Fibroblast of skin of abdomen (primary cell): ENCODE measurements around the gene LOC101059915.

ENCODE experiments used
- DNase-seq: peaks from one replicate; pipeline ENCODE4 v3.0.0-alpha.2; 2013

Gene LOC101059915

DNA sequence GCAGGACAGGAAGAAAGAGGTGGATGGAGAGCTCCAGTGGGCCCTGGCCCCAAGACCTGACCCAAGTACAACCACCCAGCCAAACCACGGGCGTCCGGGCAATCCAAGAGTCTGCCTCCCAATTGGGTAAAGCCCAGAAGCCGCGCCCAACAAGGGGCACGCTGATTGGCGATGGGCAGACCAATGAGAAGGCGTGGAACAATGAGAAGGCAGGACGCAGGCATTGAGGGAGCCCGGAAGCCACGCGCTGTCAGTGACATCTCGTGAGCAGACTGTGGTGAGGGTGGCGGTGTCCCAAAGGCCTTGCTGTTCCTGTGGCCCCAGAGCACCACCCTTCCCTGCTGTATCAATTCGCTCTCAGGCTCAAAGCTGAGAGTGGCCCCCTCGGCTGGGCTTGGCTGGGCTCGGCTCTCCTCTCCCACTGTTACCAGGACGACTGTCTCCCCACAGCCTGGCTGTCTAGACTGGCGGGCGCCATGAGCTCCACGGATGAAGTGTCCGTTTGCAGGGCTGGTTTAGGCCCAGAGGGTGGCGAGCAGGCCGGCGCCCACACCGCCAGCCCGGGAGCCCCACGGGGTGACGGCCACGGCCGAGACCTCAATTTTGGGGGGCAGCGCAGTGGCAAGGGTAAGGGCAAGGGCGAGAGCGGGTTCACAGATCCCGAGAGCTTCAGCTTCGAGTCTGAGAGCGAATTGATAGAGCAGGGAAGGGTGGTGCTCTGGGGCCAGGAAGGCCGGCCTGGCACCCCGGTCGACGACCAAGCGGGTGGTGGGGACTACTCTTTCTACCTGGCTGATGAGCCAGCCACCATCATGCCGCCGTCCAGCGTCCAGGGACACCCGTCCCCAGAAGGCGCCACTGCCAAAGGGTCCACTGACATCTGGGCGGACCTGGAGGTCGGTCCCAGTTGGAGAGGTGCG, at the start of gene LOC101059915:
Gene LOC101059915 (plus strand): TSS at position 219 of the 920 bp plus-strand sequence.
- no peak for DNase-seq

DNA sequence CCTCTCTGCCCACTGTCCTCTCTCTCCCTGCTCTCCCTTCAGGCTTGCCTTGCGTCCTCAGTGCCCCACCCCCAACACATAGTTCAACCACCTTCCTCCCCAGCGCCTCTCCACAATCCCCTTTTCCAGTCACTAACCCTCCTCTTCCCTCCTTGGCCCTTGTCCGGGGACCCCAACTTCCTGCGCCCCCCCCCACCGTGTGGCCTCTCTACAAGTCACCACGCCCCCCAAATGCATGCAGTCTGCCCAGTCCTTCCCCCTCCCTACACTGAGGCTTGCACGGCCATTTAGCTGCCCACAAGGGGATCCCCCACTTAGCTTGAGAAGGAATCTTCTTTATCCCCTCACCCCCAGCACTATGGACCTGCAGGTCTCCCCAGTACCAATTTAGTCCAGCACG, 49.6 kb upstream of the LOC101059915 start:
- DNase-seq, result no peak

DNA sequence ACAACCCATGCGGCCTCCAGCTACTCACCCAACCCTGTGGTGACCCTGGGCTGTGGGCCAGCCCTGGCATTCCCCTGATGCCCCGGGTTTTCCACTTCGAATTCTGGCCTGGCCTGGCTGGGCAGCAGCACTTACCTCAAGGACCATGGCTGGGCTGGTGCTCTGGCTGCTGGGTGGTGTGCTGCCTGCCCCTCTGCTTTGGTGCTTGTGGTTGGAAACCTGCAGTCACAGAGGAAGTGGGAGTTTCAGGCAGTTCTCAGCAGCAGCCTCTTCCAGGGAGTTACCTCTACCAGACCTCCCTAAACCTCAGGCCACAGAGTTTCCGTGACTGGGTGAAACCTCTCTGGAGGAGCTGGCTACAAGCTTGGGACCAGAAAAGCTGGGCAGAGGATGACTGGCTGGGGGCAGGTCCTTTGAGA, 49.0 kb upstream of the LOC101059915 start, which contains the start of gene CXCR3:
Gene CXCR3 (minus strand): TSS at position 209 of the 419 bp plus-strand sequence. CDS start 62 bp downstream, at position 147.
- no peak for DNase-seq

DNA sequence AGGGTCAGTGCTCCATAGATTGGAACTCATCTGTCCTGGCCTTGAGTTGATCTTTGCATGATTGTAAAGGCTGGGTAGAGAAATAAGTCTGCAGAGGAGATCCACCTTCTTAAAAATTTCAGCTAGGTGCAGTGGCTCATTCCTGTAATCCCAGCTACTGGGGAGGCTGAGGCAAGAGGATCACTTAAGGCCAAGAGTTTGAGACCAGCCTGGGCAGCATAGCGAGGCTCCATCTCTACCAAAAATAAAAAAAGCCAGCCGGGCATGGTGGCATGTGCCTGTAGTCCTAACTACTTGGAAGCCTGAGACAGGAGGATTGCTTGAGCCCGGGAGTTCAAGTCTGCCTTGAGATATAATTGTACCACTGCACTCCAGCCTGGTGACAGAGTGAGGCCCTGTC, 48.6 kb upstream of the LOC101059915 start:
- no peak for DNase-seq

DNA sequence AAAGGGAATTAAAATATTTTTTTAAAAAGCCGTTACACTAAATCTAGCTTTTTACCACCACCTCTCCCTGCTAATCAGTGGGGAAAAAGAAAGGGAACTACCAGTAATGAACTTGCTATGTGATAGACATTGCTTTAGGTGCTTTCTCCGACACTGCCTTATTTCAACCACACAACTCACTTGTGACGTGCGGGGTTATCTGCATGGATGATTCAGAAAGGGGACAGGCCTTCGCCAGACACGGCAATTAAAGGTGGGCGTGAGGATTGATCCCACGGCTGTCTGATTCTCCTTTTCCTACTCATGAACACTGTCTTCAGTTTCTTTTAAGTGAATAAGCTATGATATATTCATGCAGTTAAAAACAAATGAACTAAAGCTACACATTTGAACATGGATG, 48.2 kb upstream of the LOC101059915 start:
- DNase-seq, result no peak

DNA sequence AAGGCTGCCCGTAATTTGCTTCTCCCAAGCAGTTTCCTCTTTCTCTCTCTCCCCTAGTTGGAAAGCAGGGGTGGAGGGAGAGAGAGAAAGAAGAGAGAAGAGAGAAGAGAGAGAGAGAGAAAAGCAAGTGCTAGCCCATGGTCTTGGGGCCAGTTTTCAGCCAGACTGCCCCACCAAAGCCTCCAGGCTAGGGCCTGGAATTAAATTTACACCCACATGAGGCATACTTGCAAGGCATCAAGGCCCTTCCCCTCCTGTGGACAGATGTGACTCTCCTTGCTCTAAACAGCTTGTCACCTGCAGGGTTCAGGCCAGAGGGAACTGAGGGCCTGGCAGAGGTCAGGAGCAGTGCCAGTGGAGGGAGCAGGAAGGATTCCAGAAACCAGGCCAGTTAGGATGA, 47.4 kb upstream of the LOC101059915 start:
- DNase-seq, result no peak

DNA sequence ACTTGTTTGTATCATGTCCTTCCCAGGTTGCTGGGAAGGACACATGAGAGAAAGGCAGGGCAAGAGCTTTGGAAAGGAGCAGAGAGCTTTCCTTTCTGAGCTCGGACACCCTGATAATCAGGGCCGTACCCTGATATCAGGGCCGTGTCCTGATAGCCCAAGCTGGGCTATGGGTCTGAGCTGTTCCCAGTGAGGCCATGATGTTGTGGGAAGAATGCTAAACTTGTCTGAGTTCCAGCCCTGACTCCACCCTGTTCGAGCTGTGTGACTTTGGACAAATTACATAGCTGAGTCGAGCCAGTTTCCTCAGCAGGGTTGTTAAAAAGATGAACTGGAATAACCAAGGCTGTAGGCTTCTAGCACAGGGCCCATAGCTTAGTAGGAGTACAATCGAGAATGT, 45.7 kb upstream of the LOC101059915 start:
- DNase-seq, result no peak

DNA sequence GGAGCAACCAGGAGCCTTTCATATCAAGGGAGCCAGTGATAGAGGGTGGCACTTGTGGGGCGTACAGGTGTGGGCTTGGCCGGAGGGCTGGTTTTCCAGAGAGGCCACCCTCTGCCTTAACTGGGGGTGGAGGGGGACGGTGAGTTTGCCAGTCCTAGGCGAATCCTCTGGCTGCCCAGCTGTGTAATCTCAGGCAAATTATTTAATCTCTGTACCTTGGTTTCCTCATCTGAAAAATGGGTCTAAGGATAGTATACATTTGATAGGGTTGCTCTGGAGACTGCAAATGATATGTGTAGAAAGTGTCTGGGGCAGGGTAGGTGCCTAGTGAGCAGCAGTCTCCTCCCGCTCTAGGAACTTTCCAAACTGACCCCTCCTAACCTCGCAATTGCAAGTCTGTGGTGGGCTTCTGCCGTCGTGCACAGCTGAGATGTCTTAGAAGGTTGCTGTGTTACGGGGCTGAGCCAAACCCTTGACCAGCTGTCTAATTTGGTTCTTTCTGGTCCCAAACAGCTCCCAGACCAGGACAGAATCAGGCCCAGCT, 45.2 kb upstream of the LOC101059915 start:
- DNase-seq, result no peak

DNA sequence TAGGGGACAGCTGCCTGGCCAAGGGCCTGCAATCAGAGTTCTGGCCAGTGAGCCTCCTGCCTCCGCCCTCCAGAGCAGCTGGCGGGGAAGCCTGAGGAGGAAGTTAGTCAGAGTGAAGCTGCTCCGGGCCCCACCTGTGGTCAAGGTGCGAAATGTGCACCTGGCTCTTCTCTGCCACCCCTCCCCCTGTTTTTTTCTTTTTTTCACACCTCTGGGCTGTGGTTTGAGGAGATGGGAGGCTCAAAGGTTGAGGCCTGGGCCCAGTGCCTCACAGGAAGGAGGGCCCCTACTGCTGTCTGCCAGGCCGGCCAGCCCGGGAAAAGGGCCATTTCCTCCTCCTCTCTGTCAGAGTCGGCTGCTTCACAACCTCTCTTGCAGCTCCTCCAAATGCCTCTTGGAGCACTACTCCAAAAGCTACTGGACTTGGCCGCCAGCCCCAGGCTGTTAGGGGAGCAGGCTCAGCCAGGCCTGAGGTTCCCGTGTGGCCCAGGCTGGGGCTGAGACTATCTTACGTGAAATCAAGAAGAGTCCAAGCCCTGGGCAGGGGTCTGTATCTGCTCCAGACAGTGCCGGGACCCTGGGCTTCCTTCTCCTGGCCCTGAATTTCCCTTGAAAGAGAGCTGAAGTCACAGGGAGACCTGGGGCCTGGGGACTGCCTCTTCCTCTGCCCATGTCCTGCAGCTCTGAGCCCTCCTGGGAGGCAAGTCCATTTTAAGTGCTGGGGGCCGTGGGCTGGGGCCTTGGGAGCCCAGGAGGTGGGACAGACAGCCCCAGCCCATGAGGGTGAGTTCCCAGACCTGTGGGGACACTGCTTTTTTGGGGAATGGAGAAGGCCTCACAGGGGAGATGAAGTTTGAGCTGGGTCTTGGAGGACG, 44.5 kb upstream of the LOC101059915 start:
- DNase-seq, result peak; percentile 70

DNA sequence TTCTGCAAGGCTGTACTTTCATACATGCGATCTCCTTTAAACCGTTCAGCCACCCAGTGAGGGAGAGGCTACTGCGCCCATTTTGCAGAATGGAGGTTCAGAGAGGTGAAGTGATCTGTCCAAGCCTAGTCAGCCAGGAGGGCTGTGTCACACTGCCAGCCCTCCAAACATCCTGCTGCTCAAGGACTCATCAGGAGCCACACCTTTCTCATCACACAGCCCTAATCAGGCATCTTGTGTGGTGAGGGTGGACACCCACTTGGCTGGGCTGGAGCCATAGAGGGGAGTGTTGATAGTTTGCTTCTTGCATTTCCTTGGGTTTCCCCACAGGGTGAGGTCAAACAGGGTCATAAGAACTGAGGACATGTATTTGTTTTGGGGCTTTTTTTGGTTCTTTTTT, 43.6 kb upstream of the LOC101059915 start:
- DNase-seq, result no peak

DNA sequence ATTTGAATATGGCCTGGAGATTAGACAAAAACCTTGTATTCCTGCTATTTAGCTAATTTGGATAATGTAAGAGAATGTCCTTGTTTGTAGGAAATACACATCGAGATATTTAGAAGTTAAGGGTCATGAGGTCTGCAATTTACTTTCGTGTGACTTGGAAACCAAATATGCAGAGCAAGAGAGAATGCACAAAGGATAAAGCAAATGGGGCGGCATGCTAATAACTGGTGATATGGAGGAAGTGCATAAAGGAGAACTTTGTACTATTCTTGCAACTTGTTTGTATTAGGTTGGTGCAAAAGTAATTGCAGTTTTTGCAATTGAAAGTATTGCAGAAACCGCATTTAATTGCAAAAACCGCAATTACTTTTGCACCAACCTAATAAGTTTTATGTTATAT, 41.9 kb upstream of the LOC101059915 start:
- no peak for DNase-seq

DNA sequence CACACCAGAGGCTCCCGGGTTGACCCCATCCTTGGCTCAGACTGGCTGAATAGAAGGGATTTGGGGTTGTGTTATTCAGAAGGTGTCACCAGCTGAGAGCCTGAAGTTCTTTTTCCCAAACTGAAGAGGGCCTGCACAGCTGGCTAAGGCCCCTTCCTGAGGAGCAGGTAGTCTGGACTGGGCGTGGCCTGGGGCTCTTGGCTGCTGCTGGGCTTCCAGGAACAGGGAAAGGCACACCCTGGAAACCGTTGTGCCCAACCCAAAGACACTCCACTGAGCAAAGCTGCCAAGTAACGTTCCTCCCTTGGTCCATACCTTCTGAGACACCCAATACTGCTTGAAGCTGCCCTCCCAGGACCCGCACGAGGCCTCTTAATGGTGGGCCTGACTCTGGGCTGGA, 40.8 kb upstream of the LOC101059915 start:
- no peak for DNase-seq

DNA sequence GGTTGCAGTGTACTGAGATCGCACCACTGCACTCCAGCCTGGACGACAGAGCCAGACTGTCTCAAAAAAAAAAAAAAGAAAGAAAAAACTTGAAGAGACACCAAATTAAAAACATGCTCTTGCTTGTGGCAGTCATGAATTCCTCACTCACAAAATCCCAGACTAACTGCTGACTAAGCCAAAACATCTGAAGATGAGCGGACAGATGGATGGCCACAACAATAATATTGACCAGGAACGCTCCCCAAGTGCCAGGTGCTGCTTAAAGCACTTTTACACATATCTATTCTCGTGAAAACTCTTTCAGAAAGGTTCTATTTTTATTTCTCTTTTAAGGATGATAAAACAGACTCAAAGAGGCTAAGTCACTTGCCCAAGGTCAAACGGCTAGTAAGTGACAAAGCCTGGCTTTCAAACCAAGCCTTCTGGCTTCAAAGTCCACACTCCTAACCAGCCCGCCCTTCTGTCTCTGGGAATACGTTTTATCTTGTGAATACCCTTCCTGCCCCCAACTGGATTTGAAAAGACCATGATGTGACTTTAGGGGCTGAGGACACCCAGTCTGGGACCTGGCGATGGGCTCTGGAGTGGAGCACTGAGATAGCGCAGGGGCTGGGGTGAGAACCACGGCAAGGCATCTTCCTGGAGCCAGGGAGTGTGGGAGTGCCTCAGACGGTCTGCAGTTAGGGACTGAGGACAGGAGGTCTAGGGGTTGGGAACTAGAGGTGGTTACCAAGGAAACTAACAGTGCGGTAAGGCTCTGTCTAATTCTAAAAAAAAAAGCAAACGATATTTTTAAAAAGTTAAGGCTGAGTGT, 39.5 kb upstream of the LOC101059915 start:
- DNase-seq, result peak; percentile 28

DNA sequence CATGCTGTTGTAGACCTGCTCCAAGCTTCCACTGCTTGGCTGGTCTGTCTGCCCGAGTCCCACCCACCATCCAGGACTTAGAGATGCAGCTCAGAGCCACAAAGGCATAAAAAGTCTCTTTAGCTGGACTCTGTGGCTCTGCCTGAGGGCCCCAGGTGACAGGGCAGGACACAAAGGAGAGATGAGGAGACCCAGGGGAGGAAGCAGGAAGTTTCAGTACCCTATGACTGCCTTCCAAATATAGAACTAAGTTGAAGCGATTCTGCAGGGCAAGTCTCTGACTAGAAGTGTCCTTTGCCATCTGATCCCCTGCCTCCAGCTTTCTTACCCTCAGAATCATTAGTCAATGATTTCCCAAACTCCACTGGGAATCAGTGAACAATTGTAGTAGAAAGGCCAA, 37.9 kb upstream of the LOC101059915 start:
- DNase-seq, result no peak

DNA sequence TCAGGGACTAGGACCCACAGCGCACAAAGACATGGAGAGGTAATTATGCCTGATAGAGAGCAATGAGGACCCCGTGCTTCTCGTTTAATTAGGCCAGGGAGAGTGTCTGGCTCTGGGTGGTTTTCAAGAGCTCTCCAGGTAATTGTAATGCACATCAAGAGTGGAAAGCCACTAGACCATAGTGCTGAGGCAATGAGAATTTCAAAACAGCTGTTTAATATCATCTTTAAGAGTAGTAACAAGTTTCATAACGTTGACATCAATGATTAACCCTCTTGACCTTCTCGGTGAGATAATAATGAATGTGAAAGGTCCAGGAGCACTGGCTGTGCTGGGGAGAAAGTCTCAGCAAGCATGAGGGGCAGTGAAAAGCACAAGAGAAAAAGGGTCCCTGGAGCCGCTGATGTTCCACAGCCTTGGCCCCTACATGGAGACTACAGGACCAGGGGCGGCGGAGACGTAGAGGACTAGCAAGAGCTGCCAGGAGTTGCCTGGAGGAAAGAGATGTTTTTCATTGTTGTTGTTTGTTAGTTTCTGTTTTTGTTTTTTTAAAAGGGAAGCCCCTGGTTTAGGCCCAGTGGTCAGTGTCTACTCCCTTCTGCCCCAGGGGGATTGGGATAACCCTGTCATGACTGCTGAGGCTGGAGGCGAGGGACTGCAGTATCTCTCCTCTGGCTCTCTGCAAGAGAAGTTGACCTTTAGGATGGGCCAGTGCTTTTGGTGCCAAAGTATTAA, 34.3 kb upstream of the LOC101059915 start:
- DNase-seq, result no peak

DNA sequence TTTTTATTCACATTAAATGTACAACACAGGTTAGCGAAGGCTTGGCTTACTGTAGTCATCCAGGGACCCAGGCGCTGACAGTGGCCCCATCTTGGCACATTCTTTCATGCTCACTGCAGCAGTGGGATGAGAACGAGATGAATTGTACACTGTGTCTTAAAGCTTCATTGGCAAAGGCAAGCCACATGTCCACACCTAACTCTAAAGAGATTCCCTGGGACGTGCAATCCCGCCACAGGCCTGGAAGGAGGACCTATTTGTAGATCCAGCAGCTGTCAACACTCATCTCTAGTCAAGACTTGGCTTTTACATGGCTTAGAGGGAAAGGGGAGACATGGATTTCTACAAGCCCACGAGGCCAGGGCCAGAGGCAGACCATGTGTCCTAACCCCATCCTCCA, 33.0 kb upstream of the LOC101059915 start:
- no peak for DNase-seq

DNA sequence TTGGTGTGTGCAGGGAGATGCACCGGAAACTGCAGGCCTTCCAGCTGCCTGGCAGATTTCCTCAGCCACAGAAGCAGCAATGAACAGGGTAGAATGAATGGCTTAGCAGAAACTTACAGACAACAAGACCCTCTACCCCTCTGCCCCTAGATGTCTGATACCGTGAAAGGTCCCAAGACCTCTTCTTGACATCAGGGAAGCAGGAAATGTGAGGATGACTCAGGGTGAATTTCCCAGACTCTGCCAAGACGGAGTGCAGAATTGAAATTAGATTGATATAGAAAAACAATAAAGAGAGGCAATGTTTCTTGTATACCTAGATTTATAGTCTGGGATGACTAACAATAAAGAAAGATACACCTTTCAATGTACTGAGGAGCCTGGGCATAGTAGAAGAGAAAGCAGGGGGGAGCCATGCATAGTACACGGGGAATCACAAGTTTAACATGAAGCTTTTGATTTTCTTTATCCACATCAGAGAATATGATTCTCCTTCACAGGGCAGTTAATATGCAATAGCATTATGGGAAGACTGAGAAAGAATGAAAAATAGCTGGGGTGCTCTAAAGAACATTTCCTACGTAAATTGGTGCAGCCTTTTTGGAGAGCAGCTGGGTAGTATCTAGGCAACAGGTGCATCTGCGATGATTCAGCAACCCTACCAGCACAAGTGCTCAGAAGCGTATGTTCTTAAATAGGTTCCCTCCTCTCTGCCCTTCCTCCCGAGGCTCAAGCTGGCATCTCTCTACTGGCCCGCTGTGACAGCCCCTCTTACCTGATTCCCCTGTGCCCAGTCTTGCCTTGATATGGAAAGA, 30.7 kb upstream of the LOC101059915 start:
- DNase-seq, result no peak

DNA sequence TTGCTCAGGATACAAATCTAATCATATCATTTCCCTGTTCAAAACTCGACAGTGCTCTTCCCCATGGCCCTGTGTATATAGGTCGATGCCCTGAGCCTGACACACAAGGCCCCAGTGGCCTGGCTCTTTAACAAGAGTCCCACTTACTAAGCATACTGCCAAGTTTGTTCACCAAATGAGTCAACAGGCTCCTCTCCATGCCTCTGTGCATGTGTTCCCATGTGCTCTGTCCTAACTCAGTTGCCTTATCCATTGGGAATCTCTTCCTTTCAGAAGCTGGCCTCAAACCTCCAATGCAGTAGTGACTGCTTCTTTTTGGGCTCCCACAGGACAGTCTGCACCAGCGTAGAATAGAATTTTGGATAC, 30.1 kb upstream of the LOC101059915 start:
- no peak for DNase-seq

DNA sequence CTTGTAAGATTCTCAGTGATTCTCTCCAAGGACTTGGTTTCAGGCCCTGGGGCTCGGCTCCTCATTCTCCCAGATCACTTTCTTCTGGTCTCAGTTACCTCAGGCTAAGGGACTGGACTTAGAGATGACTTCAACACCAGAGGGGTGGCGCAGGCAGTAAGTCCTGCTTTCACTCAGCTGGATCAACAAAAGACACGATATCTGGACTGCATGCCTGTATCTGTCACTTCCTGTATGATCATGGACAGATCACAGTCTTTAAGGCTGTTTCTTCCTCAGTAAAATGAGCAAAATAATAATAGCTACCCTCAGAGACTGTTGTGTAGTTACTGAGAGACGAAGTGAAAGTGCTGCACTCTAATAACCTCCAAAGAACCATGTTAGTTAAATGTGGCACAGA, 29.5 kb upstream of the LOC101059915 start:
- peak; percentile 12 for DNase-seq

DNA sequence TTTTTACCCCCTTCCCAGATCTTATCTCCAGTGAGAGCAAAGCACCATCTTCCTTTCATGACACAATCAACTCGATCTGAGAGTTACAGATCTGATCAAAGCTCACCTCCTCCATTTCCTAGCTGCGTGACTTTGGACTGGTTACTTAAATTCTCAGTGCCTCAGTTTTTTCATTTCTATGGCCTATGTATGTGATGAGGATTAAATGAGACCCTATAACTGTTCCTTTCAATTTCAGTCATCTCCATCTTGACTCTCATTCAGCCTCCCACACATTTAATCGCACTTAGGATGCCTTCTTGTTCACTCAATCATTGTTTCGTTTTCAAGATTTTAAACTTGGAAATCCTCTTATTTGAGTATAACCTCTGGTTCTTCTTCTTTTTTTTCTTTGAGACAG, 28.9 kb upstream of the LOC101059915 start:
- DNase-seq, result no peak

DNA sequence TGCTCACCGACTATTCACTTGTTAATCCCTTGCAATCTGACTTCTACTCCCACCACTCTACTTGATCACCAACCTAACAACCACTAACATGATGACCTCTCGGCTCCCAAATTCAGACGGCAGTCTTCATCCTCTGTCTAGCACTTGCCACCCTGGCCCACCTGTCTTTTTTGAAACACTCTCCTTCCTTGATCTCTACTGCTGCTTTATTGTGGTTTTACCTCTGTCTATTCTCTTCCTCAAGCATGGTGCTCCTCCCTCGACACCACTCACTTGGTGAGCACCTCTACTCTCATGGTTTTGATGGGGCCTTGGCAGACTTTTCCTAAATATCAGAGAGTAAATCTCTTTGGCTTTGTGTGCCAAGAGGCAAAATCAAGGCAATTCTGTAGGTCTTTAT, 27.3 kb upstream of the LOC101059915 start:
- DNase-seq, result no peak
